ENCODE measurements around the gene AHNAK2.
A peak's percentile ranks its signal among the peaks of the same experiment; 100 is the strongest.

AHNAK2 gene

DNA sequence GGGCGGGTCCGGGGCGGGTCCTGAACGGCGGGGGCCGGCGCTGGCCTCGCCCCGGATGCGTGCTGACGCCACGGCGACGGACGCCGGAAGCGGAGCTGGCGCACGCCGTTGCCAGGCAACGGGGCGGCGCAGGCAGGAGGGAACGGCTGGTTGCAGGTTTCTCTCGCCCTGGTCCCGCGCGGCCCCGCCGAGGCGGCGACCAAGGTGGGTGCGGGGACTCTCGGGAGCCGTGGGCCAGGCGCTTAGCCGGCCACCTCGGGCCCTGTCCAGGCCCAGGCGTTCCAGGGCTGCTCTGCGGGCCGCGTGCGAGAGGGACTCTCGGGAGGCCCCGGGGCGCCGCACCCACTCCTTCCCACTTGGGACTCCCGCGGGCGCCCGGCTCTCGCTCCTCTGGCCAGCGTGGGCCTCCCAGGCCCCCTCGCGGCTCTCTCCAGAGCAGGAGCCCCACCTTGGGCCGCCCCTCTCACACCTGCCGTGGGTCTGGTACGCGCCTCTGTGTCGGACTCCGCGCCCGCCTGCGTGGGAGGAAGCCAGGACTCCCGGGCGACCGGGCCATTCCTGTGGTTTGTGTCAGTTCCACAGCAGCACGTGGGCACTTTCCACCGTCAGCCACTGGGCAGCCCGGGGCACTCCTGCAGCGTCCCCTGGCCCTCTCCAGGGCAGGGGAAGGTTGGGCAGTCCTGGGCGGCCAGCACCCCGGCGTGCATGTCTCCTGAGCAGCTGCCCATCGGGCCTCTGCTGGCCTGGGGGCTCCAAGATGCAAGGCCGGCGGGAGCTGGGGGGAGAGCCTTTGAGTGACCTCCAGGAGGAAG lies 7.7 kb upstream of the AHNAK2 start, which contains the start of gene CLBA1:
TSS of gene CLBA1 (plus strand) at position 114 of the 812 bp plus-strand sequence. CDS start at position 758, 644 bp downstream.
- no peaks in the 10 kb centered on the region for H3K27me3 ChIP-seq (ENCODE audit: control insufficient read depth in 1 of 2, insufficient read depth in 2 of 2, low read length in 2 of 2)
- peaks cover 7 to 10% of the 10 kb centered on the region in 2 donors for H3K4me1 ChIP-seq (ENCODE audit: control insufficient read depth in 1 of 2, insufficient read depth in 2 of 2, low read length in 2 of 2)
- H3K9ac ChIP-seq (ENCODE audit: low read depth in 1 of 2, low read length in 2 of 2): peak within 1 kb of the TSS; percentile 52 to 66
- H3K36me3 ChIP-seq (ENCODE audit: control insufficient read depth in 1 of 2, insufficient read depth in 2 of 2, low read length in 2 of 2): no peaks in the 10 kb centered on the region
- H3K9me3 ChIP-seq (ENCODE audit: control insufficient read depth in 1 of 2, low read length in 2 of 2): no peaks in the 10 kb centered on the region
- no peak within 1 kb of the TSS for H3K27ac ChIP-seq (ENCODE audit: low read depth, low read length)
- peak within 1 kb of the TSS; percentile 66 to 74 for H3K4me3 ChIP-seq (ENCODE audit: low read depth in 1 of 2, low read length in 2 of 2)

DNA sequence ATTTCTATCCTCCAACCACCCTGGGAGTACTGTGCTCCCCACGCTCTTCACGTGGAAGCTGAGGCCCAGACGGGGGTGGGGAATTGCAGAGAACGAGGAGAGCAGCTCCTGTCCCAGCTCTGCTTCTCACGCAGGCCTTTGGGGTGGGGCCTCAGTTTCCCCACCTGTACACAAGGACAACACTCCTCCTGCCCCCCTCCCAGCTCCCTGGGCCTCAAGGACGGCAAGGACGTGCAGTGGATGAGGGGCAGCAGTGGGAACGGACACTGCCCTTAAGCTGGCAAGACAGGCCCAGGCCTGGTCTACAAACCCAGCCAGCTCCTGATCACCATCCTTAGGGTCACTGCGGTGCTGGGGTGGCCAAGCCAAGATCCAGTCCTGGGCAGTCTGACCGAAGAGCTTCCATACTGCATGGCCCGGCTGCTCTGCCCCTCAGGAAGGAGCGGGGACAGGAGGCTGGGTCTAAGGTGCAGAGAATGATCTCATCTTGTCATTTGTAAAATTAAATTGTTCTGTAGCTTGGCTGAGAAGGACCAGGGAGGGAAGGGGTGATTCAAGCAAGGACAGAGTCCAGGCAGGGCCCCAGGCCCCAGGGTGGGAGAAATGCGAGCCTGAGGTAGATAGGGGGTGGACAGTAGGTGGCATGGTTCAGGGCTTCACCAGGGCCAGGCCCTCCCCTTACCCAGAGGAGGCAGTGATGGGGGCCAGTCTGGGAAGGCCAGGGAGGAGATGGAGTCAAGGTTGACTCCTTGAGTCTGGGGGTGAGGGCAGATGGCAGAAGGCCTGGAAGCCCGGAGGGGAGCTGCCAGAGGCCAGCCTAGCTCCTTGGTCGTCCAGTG lies 6.1 kb upstream of the AHNAK2 start:
- Histone ChIP-seq H3K9ac (ENCODE audit: low read depth in 1 of 2, low read length in 2 of 2) (no peak overlapping the region), H3K9me3 (ENCODE audit: control insufficient read depth in 1 of 2, low read length in 2 of 2) (no peaks in the 10 kb centered on the region), H3K4me1 (ENCODE audit: control insufficient read depth in 1 of 2, insufficient read depth in 2 of 2, low read length in 2 of 2) (peaks cover 7 to 10% of the 10 kb centered on the region in 2 donors), H3K36me3 (ENCODE audit: control insufficient read depth in 1 of 2, insufficient read depth in 2 of 2, low read length in 2 of 2) (no peaks in the 10 kb centered on the region), H3K27ac (ENCODE audit: low read depth, low read length) (no peak overlapping the region), H3K27me3 (ENCODE audit: control insufficient read depth in 1 of 2, insufficient read depth in 2 of 2, low read length in 2 of 2) (peaks cover 0 to 8% of the 10 kb centered on the region in 2 donors), H3K4me3 (ENCODE audit: low read depth in 1 of 2, low read length in 2 of 2) (no peak overlapping the region)

DNA sequence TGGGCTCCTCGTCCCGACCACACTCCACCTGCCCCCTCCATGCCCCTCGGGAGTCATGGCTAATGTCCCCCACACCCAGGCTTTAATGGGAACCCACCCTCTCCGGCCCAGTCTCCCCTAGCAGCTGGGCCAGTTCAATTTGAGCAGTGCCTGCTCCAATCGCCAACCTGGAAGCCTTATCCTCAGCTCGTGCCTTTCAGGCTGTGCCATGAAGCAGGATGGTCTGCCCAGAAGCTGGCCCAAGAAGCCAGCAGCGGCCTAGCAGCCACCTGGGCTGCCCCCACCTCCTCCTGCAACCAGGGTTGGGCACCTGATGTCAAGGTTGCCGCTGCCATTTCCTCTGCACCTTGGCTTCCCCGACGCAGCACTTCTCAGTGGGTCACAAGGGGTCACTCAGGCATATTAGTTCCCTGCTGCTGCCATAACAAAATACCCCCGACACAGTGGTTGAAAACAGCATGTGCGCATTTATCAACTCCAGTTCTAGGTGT lies 5.1 kb upstream of the AHNAK2 start:
- H3K9me3 ChIP-seq (ENCODE audit: control insufficient read depth in 1 of 2, low read length in 2 of 2): no peaks in the 10 kb centered on the region
- no peak overlapping the region for H3K4me3 ChIP-seq (ENCODE audit: low read depth in 1 of 2, low read length in 2 of 2)
- H3K4me1 ChIP-seq (ENCODE audit: control insufficient read depth in 1 of 2, insufficient read depth in 2 of 2, low read length in 2 of 2): peaks cover 7 to 10% of the 10 kb centered on the region in 2 donors
- peaks cover 8 to 9% of the 10 kb centered on the region in 2 donors for H3K27me3 ChIP-seq (ENCODE audit: control insufficient read depth in 1 of 2, insufficient read depth in 2 of 2, low read length in 2 of 2)
- H3K36me3 ChIP-seq (ENCODE audit: control insufficient read depth in 1 of 2, insufficient read depth in 2 of 2, low read length in 2 of 2): no peaks in the 10 kb centered on the region
- no peak overlapping the region for H3K27ac ChIP-seq (ENCODE audit: low read depth, low read length)
- no peak overlapping the region for H3K9ac ChIP-seq (ENCODE audit: low read depth in 1 of 2, low read length in 2 of 2)

DNA sequence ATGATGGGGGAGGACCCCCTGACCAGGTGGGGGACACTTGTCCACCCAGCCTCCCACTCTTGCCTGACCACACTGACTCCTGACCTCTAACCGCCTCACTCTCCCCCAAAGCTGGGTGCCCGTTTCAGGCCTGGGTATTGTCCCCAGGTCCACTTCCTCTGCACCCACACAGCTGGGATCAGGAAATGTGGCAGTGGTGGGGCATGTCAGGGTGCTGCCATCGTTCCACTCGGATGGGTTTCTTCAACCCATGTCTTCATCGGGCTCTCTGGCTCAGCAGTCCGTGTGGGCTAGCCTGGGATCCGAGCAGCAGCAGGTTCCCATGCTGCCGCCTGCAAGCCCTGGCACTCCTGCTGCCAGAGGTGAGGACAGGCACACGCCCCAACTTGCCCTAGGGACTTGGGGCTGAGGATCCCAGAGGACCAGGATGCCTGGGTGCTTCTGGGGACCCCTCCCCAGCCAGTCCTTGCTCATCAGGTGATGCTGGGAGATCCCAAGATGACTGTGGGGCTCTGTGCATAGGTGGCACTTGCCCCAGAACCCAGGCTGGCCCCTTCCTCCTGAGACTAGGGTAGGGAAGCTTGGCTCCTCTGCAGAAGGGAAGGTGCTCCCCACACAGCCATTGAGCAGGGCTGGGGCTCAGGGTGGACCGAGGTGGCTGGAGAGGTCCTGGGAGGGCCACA lies 4.5 kb upstream of the AHNAK2 start:
- Histone ChIP-seq H3K9me3 (ENCODE audit: control insufficient read depth in 1 of 2, low read length in 2 of 2) (no peaks in the 10 kb centered on the region), H3K4me1 (ENCODE audit: control insufficient read depth in 1 of 2, insufficient read depth in 2 of 2, low read length in 2 of 2) (peaks cover 9 to 13% of the 10 kb centered on the region in 2 donors), H3K27ac (ENCODE audit: low read depth, low read length) (no peak overlapping the region), H3K36me3 (ENCODE audit: control insufficient read depth in 1 of 2, insufficient read depth in 2 of 2, low read length in 2 of 2) (no peaks in the 10 kb centered on the region), H3K4me3 (ENCODE audit: low read depth in 1 of 2, low read length in 2 of 2) (no peak overlapping the region), H3K27me3 (ENCODE audit: control insufficient read depth in 1 of 2, insufficient read depth in 2 of 2, low read length in 2 of 2) (peaks cover 9 to 12% of the 10 kb centered on the region in 2 donors), H3K9ac (ENCODE audit: low read depth in 1 of 2, low read length in 2 of 2) (no peak overlapping the region)

DNA sequence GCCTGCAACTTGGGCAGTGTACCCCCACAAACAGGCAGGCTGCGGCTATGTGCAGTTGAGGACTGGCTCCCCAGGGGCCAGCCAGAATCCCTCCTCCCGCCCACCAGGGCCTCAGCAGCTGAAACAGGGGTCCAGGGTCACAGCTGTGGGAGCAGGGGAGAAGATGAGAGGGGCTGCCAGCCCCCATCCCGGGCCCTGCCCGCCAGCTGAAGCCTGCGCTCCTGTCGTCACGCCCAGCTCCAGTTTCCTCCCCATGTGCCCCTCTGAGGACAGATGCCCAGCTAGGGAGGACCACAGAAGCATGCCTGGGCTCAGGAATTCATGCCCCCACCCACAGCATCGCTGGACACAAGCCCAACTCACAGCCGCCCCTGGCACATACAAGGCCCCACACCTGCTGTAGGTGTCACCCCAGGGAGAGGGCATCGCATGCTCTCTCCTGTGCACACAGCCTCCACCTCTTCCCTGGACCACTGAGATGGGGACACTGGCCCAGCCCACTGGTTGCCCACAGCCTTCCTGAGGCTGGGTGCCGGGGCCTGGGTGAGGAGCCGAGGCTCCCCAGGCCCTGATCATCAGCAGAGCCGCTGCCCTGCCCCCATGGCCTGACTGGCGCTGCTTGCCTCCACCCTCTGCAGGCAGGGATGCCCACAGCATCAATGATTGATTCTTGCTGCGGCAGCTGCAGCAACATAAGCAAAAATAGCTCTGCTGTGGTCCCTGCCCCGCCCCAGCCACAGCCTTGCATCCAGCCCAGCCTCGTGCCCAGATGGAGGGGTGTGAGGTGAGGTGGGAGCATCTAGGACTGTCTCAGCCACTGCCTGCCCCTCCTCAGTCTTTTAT lies 3.7 kb upstream of the AHNAK2 start:
- H3K27ac ChIP-seq (ENCODE audit: low read depth, low read length): no peak overlapping the region
- H3K4me3 ChIP-seq (ENCODE audit: low read depth in 1 of 2, low read length in 2 of 2): no peak overlapping the region

DNA sequence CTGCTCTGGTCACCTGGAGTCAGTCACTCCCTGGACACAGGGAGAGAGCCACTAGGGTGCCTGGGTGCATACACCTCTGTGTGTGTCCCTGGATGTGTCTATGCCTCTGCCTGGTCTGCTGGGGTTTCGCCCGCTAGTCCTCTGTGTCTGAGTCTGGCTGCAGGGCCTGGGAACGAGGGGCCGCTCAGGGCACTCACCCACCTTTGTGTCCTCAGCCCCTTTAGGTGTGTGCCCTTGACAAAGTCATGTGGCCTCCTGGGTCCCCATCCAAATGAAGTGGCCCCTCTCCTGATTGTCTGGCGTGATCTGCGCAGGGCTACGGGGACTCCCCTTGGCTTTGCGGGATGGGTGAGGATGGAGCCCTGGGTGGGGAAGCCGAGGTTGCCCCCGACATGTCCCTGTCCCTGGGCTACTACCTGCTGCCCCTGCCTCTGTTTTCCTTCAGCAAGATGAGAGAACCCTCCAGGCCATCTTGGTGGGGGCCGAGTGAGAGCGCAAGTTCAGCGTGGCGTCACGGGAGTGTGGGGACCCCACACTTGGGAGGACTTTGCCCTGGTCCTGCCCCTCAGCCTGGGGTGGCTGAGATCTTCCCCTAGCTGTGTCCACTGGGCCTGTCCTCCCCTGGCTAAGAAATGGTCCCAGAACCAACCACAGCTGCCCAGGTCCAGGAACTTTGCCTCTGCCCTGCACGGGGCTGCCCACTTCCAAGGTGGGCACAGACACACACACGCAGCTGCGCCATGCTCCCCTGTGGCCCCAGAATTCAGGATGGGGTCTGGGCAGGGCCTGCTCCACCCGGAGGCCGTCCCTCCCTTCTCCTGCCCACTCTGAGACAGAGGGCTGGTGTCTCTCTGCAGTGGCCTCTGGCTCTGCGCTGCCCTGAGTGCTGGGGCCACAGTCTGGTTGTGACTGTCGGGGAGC lies 2.7 kb upstream of the AHNAK2 start:
- Histone ChIP-seq H3K36me3 (ENCODE audit: control insufficient read depth in 1 of 2, insufficient read depth in 2 of 2, low read length in 2 of 2) (no peaks in the 10 kb centered on the region), H3K27ac (ENCODE audit: low read depth, low read length) (no peak overlapping the region), H3K9me3 (ENCODE audit: control insufficient read depth in 1 of 2, low read length in 2 of 2) (no peaks in the 10 kb centered on the region), H3K4me3 (ENCODE audit: low read depth in 1 of 2, low read length in 2 of 2) (no peak overlapping the region), H3K9ac (ENCODE audit: low read depth in 1 of 2, low read length in 2 of 2) (no peak overlapping the region), H3K4me1 (ENCODE audit: control insufficient read depth in 1 of 2, insufficient read depth in 2 of 2, low read length in 2 of 2) (peaks cover 15 to 20% of the 10 kb centered on the region in 2 donors), H3K27me3 (ENCODE audit: control insufficient read depth in 1 of 2, insufficient read depth in 2 of 2, low read length in 2 of 2) (peaks cover 21 to 27% of the 10 kb centered on the region in 2 donors)

More for the DNA sequence above, 3.7 kb upstream of the AHNAK2 start:
- H3K36me3 ChIP-seq (ENCODE audit: control insufficient read depth in 1 of 2, insufficient read depth in 2 of 2, low read length in 2 of 2): no peaks in the 10 kb centered on the region
- no peak overlapping the region for H3K9ac ChIP-seq (ENCODE audit: low read depth in 1 of 2, low read length in 2 of 2)
- H3K4me1 ChIP-seq (ENCODE audit: control insufficient read depth in 1 of 2, insufficient read depth in 2 of 2, low read length in 2 of 2): peaks cover 16 to 17% of the 10 kb centered on the region in 2 donors
- peaks cover 16 to 20% of the 10 kb centered on the region in 2 donors for H3K27me3 ChIP-seq (ENCODE audit: control insufficient read depth in 1 of 2, insufficient read depth in 2 of 2, low read length in 2 of 2)
- no peaks in the 10 kb centered on the region for H3K9me3 ChIP-seq (ENCODE audit: control insufficient read depth in 1 of 2, low read length in 2 of 2)

DNA sequence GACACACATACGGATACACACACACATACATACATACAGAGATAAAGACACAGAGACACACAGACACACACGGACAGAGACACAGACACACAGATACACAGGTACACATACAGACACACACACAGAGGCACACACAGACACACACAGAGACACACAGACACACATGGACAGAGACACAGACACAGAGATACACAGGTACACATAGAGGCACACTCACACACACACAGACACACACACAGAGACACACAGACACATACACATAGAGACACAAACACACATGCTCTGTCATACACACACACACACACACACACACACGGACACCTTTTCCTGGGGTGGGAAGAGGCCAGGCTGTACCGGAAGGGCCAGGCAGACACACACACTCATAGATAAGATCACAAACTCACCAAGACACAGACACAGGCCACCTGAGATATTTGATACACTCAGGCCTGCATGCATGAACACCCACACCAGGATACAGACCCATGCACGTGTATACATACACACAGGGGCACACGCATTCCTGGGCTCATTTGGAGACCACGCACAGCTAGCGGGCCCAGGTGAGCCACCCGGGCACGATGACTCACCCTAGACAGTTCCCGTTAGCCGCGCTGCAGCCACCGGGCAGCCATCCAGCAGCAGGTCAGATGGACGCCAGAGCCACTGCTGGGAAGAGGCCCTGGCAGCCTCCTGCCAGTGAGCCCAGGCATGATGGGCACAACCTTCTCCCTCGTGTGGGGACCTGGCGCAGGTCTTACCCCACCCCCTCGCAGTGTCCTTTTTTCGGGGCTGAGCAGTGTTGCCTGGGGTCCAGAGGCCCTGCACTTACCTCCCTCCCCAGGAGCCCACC lies 1.8 kb upstream of the AHNAK2 start:
- Histone ChIP-seq H3K9ac (ENCODE audit: low read depth in 1 of 2, low read length in 2 of 2) (no peak overlapping the region), H3K4me3 (ENCODE audit: low read depth in 1 of 2, low read length in 2 of 2) (no peak overlapping the region), H3K27me3 (ENCODE audit: control insufficient read depth in 1 of 2, insufficient read depth in 2 of 2, low read length in 2 of 2) (peaks cover 21 to 27% of the 10 kb centered on the region in 2 donors), H3K4me1 (ENCODE audit: control insufficient read depth in 1 of 2, insufficient read depth in 2 of 2, low read length in 2 of 2) (peaks cover 20 to 26% of the 10 kb centered on the region in 2 donors), H3K27ac (ENCODE audit: low read depth, low read length) (no peak overlapping the region), H3K36me3 (ENCODE audit: control insufficient read depth in 1 of 2, insufficient read depth in 2 of 2, low read length in 2 of 2) (no peaks in the 10 kb centered on the region), H3K9me3 (ENCODE audit: control insufficient read depth in 1 of 2, low read length in 2 of 2) (no peaks in the 10 kb centered on the region)

Measured in duodenal mucosa (tissue), 2 donors.